ENCODE data around the gene ZFY.

DNA sequence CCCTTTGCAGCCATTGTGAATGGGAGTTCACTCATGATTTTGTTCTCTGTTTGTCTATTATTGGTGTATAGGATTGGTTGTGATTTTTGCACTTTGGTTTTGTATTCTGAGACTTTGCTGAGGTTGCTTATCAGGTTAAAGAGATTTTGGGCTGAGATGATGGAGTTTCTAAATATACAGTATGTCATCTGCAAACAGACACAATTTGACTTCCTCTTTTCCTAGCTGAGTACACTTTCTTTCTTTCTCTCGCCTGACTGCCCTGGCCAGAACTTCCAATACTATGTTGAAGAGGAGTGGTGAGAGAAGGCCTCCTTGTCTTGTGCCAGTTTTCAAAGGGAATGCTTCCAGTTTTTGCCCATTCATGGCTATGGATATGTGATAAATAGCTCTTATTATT lies 81.4 kb downstream of the ZFY start:
- TF ChIP-seq, protein P1, sequence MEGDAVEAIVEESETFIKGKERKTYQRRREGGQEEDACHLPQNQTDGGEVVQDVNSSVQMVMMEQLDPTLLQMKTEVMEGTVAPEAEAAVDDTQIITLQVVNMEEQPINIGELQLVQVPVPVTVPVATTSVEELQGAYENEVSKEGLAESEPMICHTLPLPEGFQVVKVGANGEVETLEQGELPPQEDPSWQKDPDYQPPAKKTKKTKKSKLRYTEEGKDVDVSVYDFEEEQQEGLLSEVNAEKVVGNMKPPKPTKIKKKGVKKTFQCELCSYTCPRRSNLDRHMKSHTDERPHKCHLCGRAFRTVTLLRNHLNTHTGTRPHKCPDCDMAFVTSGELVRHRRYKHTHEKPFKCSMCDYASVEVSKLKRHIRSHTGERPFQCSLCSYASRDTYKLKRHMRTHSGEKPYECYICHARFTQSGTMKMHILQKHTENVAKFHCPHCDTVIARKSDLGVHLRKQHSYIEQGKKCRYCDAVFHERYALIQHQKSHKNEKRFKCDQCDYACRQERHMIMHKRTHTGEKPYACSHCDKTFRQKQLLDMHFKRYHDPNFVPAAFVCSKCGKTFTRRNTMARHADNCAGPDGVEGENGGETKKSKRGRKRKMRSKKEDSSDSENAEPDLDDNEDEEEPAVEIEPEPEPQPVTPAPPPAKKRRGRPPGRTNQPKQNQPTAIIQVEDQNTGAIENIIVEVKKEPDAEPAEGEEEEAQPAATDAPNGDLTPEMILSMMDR (IDR thresholded peaks at IDR 0.05; ENCODE audit: low read depth, low read length) = no peak
- TF ChIP-seq POLR2A (IDR thresholded peaks at IDR 0.05; ENCODE audit: extremely low read depth, insufficient read length) (no peak), MYC (IDR thresholded peaks at IDR 0.05; ENCODE audit: low read depth, low read length) (no peak)
- TF ChIP-seq, protein P2, sequence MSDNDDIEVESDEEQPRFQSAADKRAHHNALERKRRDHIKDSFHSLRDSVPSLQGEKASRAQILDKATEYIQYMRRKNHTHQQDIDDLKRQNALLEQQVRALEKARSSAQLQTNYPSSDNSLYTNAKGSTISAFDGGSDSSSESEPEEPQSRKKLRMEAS (IDR thresholded peaks at IDR 0.05; ENCODE audit: low read depth, low read length) = no peak

Data from NB4 (cell line).